SH-SY5Y (cell line): ENCODE measurements around the gene MPPED1.

ENCODE experiments used
- GATA2 ChIP-seq: IDR thresholded peaks from 2 replicates; pipeline ENCODE4 v1.6.1; 2011; ENCODE audit warnings: mild to moderate bottlenecking, low read depth, low read length
- GATA3 ChIP-seq: IDR thresholded peaks from 2 replicates; pipeline ENCODE4 v1.6.1; 2011; ENCODE audit warnings: low read depth, mild to moderate bottlenecking, low read length, moderate library complexity

The MPPED1 gene

DNA sequence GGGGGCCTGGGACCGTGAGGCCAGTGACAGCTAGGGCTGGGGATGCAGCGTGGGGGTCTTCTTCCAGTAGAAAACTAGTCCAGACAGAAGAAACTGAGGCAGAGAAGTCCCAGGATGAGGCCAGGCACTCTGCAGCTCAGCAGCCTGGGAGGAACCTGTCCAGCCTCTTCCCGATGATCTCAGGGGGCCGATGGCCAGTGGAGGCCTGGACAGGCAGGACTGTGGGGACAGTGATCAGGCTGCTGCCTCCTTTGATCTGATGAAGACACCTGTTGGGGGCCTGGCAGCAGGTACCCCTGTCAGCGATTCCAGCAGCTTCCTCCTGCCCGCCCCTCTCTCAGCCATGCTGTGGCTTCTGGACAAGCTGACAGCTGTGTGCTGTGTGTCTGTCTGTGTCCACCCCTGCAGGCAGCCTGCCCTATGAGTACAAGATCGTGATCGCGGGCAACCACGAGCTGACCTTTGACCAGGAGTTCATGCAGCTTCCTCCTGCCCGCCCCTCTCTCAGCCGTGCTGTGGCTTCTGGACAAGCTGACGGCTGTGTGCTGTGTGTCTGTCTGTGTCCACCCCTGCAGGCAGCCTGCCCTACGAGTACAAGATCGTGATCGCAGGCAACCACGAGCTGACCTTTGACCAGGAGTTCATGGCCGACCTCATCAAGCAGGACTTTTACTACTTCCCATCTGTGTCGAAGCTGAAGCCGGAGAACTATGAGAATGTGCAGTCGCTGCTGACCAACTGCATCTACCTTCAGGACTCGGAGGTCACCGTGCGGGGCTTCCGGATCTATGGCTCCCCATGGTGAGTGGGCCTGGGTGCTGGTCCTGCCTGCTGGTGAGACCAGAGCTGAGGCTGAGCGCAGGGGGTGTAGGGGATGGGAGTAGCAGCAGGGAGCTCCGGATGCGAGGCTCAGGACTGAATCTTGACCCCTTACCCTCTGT is 62.6 kb downstream of the MPPED1 start:
- TF ChIP-seq GATA3, result no peak

DNA sequence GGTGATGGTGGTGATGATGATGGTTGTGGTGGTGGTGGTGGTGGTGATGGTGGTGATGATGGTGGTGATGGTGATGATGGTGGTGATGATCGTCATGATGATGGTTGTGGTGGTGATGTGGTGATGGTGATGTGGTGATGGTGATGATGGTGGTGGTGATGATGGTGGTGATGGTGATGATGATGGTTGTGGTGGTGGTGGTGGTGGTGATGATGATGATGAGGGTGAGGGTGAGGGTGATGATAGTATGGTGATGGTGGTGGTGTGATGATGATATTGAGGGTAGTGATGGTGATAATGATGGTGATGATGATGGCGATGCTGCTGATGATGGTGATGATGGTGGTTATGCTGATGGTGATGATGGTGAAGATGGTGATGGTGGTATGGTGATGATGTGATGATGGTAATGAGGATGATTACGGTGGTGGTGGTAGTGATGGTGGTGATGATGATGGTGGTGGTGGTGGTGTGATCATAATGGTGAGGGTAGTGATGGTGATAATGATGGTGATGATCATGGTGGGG is 63.8 kb downstream of the MPPED1 start:
- TF ChIP-seq GATA3, result no peak
- no peak for TF ChIP-seq GATA2

DNA sequence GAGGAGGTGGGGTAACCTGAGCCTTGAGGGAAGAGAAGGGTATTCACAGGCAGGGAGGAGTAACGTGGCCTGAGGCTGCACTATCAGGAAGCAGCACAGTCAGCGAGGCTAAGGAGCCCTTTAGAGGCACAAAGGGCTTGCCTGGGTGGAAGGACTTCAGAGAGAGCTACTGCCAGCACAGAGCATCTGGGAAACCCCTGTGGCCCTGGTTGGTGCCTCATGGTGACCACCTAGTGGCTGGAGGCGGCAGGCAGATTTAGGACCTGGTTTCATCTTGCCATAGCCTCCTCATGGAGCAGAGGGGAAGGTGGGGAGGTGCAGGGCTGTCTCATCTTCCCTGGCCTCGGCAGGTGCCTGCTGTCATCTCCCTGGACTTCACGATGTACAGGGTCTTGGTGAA is 64.5 kb downstream of the MPPED1 start:
- TF ChIP-seq GATA2, result no peak
- no peak for TF ChIP-seq GATA3

DNA sequence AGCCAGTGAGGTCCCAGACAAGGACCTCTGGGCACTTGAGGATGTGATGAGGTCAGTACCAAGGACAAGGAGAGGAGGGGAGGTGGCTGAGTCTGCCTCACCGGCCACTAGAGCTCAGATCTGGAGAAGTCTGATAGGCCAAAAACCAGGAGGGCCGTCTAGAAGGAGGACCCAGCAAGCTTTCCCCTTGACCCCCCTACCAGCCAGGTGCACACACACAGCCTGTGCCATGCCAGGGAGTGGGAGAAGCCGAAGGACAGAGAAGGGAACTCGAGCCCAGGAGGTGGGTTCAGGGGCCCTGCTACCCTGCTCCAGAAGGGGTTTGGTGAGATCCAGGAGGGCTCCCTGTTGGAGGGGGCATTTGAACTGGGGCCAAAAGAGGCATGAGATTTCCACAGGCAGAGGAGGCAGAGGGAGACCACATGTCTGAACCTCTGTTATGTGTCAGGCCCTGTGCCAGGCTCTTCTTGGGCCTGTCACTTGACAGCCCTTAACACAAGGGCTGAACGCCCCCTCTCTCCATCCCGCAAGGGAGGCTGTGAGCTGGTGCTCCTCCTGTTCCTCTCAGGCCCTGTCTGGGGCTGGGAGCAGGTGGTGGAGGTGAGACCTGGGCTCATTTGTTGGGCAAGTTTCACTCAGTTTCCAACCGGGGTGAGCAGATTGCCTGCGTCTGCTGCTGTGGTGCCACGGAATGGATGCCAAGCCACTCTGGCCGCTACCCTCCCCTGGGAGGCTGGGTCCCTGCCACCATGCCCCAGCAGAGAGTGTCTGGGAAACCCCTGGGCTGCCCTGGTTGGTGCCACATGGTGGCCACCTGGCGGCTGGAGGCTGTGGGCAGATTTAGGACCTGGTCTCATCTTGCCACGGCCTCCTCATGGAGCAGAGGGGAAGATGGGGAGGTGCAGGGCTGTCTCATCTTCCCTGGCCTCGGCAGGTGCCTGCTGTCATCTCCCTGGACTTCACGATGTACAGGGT is 65.2 kb downstream of the MPPED1 start:
- no peak for TF ChIP-seq GATA3
- no peak for TF ChIP-seq GATA2

DNA sequence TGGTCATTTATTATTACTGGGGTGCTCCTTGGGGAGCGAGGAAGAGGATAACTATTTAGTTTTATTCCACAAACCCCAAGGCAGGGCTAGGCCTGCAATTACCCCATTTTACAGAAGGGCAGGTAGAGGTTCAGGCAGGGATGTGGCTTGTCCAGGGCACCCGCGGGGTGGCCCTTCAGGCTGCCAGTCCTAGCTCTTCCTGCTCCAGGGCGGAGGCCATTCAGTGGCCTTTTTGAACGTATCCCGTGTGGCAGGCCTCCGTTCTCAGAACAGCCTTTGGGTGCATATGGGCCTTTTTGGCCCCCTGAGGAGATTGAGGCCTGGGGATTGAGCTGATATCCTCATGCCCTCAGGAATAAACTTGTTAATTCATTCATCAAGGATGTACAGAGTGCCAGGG is 66.2 kb downstream of the MPPED1 start:
- no peak for TF ChIP-seq GATA2

DNA sequence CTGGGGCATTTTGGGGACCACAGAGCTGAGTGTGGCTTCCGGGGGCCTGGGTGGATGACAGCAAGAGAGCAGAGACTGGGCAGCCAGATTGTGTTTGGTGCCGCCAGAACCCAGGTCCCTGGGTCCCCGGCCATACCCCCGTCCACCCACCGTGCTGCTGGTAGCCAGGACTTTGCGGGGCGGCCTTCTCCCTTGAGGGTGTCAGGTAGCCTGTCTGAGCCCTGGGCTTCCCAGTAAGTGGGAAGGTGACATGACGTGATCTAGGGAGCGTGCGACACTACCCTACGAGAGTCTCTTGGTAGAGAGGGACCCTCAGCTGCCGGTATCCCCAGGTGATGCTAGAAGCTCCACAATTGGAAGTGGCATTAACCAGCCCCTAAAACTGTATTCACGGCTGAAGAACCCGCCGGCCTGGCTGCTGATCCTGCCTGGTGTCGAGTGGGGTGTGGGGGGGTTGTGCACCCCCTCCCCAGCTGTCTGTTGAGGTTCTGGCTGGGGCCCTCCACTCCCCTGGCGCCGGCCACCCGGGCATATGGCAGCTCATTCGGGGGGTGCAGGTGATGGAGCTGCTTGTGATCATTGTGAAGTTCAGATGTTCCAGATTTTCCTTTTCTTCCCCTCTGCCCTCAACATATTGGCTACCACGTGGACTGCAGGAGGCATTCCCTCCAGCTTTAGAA is 66.9 kb downstream of the MPPED1 start:
- no peak for TF ChIP-seq GATA3
- no peak for TF ChIP-seq GATA2

DNA sequence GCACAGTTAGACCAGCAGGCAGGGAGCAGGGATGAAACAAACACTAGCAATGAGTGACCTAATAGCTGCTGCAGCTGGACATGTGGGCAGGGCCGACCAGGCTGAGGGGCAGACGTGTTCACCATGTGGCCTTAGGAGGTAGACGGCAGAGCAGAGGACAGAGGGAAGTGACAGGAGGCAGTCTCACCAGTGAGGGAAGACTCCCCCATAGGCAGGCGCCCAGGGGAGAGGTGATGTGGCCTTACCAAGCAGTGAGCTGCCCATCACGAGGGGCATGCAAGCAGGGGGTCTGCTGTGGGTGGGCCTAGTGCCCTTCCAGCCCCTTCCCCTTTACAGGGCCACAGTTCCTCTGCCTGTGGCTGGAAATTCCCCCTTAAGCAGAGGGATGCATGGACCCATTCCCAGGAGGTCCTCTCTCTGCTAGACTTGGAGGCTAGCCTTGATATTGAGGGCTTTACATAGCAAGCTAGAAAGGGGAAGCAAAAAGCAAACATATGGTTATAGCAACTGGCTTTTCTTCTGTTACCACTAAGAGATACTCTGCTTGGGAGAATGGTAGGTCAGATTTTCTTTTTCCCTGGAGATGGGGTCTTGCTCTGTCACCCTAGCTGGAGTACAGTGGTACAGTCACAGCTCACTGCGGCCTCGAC is 67.6 kb downstream of the MPPED1 start:
- TF ChIP-seq GATA3, result no peak
- no peak for TF ChIP-seq GATA2

DNA sequence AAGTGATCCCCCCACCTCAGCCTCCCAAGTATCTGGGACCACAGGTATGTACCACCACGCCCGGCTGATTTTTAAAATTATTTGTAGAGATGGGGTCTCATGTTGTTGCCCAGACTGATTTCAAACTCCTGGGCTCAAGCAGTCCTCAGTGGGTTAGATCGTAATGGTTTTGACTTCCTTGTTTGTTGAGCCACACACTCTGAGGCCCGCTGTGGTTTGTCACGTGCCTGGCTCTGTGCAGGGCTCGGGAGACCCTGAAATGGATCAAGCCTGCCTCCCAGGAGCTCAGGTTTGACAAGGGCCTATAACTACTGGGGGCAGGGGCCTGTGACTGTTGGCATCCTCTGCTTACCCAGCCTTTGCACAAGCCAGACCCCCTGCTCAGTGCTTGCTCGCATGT is 68.1 kb downstream of the MPPED1 start:
- no peak for TF ChIP-seq GATA2
- no peak for TF ChIP-seq GATA3

DNA sequence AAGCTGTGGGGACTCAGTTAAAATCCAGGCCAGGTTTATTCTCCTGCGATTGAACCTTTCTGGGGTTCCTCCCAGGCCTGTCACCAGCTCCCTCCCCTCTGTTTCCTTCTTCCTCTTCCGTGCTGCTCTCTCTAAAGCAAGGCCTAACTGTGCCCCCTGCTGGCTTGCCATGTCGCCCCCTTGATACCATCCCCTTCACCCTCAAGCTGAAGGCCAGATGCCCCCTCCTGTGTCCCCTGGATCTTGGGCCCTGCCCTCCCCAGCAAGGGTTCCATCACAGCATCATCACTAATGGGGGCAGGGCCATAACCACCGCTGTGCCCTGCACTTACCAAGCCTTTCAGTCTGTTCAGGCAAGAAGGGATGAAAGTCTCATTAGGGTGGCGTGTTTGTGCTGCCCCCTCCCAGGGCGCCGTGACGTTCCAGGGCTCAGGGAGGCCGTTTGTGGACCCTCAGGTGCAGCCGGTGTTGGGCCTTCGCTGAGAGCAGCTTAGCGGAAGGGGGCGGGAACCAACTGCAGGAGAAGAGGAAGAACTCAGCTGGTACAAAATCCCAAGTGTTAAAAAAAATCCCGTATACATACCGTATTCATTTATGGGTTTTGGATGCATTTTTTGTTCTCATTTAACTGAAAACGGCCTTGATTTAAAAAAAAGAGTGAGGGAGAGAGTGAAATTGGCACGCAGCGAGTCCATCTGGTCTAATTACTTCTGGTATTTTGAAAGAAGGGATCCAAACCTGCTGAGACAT is 69.9 kb downstream of the MPPED1 start:
- TF ChIP-seq GATA2 (no peak), GATA3 (no peak)

DNA sequence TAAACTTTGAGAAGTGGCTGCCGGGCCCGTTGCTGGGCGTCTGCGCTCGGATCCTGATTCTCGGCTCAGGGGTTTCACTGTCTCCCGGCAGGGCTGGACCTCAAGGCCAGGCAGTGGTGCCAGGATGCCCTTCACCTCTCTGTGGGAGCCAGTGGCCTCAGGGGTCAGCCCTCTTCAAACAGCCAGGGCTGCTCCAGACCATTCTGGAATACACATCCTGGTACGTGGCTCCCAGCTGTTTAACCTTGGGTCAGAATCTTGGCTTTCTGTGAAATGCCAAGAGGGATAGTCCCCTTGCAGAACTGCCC is 70.5 kb downstream of the MPPED1 start:
- no peak for TF ChIP-seq GATA3
- TF ChIP-seq GATA2, result no peak

DNA sequence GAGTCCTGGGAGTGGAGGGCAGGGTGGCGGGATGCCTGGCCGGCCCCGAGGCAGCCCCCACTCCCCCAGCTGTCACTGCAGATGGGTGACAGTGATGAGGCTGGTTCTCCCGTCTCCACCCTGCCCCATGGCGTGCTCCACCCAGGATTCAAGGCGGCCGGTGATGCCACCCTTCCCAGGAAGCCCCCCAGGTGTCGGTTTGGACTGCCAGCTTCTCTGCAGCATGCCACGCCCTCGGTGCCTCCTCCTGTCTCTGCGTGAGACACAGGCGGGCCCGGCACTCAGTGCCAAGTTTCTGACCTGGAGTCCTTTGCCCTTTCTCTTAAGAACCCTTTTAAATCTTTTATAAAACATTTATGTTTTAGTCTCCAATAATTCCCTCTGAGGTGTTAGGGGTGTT is 71.5 kb downstream of the MPPED1 start:
- TF ChIP-seq GATA2, result no peak
- no peak for TF ChIP-seq GATA3

DNA sequence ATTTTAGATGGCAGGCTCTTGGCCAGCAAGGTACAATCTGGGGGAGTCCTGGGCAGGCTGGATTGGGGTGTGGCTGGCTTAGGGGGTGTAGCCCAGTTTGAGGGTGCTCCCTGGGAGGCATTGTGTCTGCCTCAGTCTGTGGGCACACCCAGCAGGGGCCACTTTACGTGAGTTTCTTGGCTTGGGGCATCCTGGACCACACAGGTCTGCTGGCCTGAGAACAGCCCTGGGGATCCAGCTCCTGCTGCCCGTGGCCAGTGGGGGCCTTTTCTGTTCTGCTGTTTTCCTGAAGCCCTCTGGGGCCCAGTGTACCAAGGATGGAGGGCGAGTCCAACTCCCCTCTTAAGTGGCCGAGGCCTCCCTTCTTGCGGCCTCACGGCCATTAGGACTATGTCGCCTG is 71.9 kb downstream of the MPPED1 start:
- TF ChIP-seq GATA3, result no peak
- TF ChIP-seq GATA2, result no peak

DNA sequence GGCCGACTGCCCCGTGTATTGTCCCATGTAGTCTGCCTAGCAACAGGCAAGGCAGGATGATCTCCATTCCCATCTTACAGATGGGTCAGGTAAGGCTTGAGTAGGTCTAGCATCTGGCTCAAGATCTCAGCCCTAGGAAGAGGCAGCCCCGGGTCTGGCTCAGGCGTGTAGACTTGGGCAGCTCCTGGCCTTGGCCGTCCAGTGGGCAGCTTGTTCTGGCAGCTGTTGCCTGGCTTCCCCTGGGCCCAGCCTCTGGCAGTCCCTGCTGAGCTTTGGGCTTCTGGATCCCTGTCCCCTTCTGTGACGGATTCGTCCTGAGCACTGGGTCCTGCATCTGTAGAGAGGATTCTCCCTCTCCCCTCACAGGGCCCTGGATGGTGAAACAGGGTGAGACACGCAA is 72.4 kb downstream of the MPPED1 start:
- no peak for TF ChIP-seq GATA3
